Right ventricle myocardium inferior (tissue), 1 donor: ENCODE data around the gene ADGRG1. TPM values are rescaled to one million over a fixed set of nuclear protein-coding genes. Genes with fewer than 3 reads are reported as not detected.

Experiments
- ATAC-seq: fragments of 200-7000 bp; cut with Tn5 transposase; one replicate; pipeline ENCODE4 v1.9.1; 2020; ENCODE audit warnings: mild to moderate bottlenecking, moderate library complexity
- DNase-seq: peaks from one replicate; pipeline ENCODE4 v3.0.0; 2021; ENCODE audit errors: missing footprints
- intact Hi-C: fragments of 100-400 bp; cut with DNase I; formaldehyde crosslinking; loops from one replicate; pipeline ENCODE4 v1.11.0; 2022
- total RNA-seq: library from RNA; stranded (reverse); fragmentation: NEBNext Ultra II Directional; extraction: Animal tissue kit (Norgen Biotek cat#: 25700); gene quantifications from one replicate; pipeline ENCODE4 v1.2.1, GENCODE V29; 2021
- donor health status: DM: no; HTN: yes; CAD: no; lungs with severe emphysema.

The ADGRG1 gene
- total RNA-seq, 1 donor from 2014 or later = 23.1 TPM

- DNase-seq (no peak), ATAC-seq (no peak)
- intact Hi-C loops = no loop called here
Observed at GRCh38 chr16:57672416-57672815, 44.0 kb downstream of the ADGRG1 start.

- ATAC-seq (no peak), DNase-seq (no peak)
- intact Hi-C loops = no loop called here
Observed at GRCh38 chr16:57672824-57673223, 44.4 kb downstream of the ADGRG1 start.

- peak; percentile 8 for DNase-seq
- intact Hi-C loops = no loop called here
- ATAC-seq = no peak
Observed at GRCh38 chr16:57675741-57676551, 47.5 kb downstream of the ADGRG1 start.

- DNase-seq (no peak), ATAC-seq (no peak)
- intact Hi-C loops = no loop called here
Observed at GRCh38 chr16:57676553-57677085, 48.2 kb downstream of the ADGRG1 start.

- ATAC-seq = peak; percentile 71
- peak; percentile 35 for DNase-seq
- intact Hi-C loops = no loop called here
Observed at GRCh38 chr16:57677622-57678369, 49.4 kb downstream of the ADGRG1 start.

- intact Hi-C loops = no loop called here
- DNase-seq (peak; percentile 32), ATAC-seq (no peak)
Observed at GRCh38 chr16:57679016-57679415, 50.6 kb downstream of the ADGRG1 start.

- ATAC-seq = no peak
- DNase-seq = no peak
Observed at GRCh38 chr16:57679767-57680482, 51.5 kb downstream of the ADGRG1 start.

GRCh38 chr16:57680842-57681375 is 52.5 kb downstream of the ADGRG1 start:
- DNase-seq (no peak), ATAC-seq (no peak)
- intact Hi-C loops = no loop called here

More at GRCh38 chr16:57679767-57680482, 51.5 kb downstream of the ADGRG1 start:
- intact Hi-C loops = no loop called here

GRCh38 chr16:57681950-57682728 is 53.7 kb downstream of the ADGRG1 start:
- no peak for ATAC-seq
- peak; percentile 15 for DNase-seq
- intact Hi-C loops = no loop called here

GRCh38 chr16:57682809-57683635 is 54.6 kb downstream of the ADGRG1 start:
- DNase-seq (no peak), ATAC-seq (no peak)
- intact Hi-C loops = no loop called here

- peak; percentile 57 for DNase-seq
- intact Hi-C loops = no loop called here
- no peak for ATAC-seq
Observed at GRCh38 chr16:57683636-57684545, 55.5 kb downstream of the ADGRG1 start.

GRCh38 chr16:57684626-57685358 is 56.4 kb downstream of the ADGRG1 start:
- no peak for ATAC-seq
- intact Hi-C loops = no loop called here
- DNase-seq = no peak

GRCh38 chr16:57685633-57686032 is 57.2 kb downstream of the ADGRG1 start:
- no peak for ATAC-seq
- intact Hi-C loops = no loop called here
- DNase-seq = no peak

- intact Hi-C loops = no loop called here
- DNase-seq = no peak
- ATAC-seq = no peak
Observed at GRCh38 chr16:57686577-57686976, 58.1 kb downstream of the ADGRG1 start.

GRCh38 chr16:57687363-57687929 is 59.0 kb downstream of the ADGRG1 start:
- intact Hi-C loops = no loop called here
- ATAC-seq (no peak), DNase-seq (no peak)
